ENCODE measurements around the gene BANF2.

The BANF2 gene

DNA sequence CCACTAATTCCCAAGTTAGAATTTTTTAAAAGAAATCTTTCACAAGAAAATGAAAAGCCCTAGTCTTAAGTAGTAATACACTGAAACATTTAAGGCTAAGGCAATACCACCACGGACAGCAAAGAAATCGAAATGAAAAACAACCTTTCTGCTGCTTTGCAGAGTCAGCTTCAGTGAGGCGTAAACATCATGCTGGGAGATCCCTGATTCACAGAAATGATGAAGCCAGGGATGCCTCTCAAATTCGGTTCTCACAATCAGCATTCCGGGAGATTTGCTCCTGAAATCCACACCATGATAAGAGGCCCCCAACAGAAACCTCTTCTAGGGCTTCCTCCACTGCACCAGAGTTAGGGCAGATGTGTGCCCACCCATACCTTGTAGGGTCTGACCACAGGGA lies 36.3 kb upstream of the BANF2 start:
- DNase-seq (ENCODE audit: low read depth, low spot score), result peak; percentile 51

DNA sequence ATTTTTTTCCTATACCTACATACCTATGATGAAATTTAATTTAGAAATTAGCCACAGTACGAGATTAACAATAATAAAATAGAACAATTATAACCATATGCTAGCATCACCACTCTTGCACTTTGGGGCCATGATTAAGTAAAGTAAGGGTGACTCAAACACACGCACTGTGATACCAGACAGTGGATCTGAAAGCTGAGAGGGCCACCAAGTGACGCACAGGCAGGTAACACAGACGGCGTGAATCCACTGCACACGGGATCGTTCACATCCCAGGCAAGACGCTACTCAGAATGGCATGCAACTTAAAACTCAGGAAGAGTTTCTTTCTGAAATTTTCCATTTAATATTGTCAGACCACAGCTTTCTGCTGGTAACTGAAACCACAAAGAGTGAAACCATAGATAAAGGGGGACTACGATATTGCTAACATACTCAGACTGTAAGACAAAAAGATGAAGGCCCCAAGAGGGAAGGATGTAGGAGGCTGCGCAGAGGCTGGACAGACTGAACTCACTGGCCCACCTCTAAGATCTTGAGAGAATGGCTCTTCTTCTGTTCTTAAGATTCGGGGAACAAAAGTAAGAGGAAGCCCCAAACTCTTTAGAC lies 35.6 kb upstream of the BANF2 start:
- no peak for DNase-seq (ENCODE audit: low read depth, low spot score)

DNA sequence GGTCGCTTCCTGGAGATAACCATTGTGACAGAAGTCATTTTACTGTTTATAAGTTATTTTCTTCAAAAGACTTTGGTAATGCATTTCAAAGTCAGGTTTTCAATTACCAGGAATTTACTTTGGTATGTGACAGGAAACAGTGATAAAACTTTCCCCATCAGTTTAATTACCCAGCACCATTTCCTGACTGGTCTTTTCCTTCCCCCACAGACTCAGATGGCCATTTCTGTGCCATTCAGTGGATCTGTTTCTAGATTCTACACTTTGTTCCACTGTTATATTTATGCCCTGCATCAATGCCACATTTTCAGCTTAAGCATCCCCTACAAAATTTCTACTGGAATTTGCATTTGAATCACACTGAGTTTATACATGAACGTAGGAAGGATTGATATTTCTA lies 34.0 kb upstream of the BANF2 start:
- DNase-seq (ENCODE audit: low read depth, low spot score), result no peak

DNA sequence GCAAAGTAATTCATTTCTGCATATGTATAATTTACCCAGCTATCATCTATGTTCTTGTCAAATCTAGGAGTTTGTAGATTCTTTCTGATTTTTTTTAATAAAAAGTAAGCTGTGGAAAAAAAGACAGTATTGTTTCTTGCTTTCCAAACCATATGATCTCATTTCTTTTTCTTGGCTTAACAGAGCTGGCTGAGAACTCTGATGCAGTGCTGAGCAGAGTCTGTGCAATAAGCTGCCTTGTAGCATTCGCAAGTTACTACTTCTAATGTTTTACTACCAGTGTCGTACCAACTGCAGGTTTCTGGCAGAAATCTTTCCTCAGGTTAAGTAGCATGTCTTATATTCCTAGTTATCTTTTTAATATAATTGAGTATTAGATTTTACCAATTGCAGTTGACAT lies 33.3 kb upstream of the BANF2 start:
- peak; percentile 63 for DNase-seq (ENCODE audit: low read depth, low spot score)

DNA sequence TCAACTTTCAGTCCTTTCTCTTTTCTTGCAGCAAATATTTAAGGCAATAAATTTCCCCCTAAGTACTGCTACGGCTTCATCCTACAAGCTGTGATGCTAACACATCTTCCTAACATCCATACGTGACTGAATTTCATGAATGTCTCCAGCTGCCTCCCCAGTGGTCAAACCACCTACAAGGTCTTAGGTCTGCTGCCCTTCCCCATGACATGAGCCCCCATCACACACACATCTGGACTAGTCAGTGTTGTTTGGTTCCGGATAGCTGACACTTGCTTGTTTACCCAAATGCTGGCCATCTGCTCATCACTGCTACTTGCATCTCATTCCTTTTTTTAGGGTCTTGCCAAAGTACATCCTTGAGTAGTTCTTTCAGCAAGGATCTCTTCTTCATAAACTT lies 32.3 kb upstream of the BANF2 start:
- no peak for DNase-seq (ENCODE audit: low read depth, low spot score)

DNA sequence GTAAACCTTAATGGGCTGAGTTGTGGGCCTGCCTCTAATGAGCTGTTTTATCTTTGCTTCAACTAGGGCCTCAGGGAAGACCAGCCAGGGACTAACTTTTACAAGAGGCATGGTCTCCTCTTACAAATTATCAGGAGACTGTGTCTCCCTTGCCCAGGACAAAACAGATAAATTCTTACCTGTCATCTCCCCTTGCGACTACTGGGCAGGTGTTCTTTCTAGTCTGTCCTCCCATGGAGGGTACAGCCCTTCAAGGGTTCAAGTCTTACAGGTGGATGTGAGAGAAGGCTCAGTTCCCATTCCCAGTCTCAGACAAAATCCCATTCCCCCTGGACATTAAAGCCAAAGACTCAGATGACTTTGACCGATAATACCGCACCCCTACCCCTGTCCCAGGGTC lies 31.3 kb upstream of the BANF2 start:
- DNase-seq (ENCODE audit: low read depth, low spot score), result no peak

DNA sequence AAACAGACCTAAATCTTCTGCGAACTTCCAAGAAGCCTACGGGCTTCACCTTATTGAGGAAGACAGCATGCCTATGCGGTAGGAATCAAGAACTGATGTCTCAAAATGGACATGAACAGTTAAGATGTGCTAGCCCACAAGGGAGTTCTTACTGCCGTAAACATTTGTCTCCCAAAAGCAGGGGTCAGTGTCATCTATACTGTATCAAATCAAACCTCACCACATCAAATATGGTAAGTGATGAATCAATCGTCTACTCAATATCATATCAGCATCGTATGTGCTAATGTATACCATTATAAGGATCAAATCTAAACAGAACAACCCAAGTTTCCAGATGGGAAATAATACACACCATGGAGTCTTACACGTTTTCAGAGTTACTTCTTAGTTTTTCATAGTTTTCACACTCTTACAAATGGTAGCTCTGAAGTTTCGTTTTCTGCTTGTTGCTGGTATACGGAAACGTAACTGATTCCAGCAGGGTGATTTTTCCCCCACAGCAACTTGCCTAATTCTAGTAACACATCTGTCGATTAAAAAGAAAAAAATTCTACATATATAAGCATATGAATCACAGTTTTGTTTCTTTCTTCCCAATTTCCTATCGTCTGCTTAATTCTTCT lies 30.3 kb upstream of the BANF2 start:
- no peak for DNase-seq (ENCODE audit: low read depth, low spot score)

DNA sequence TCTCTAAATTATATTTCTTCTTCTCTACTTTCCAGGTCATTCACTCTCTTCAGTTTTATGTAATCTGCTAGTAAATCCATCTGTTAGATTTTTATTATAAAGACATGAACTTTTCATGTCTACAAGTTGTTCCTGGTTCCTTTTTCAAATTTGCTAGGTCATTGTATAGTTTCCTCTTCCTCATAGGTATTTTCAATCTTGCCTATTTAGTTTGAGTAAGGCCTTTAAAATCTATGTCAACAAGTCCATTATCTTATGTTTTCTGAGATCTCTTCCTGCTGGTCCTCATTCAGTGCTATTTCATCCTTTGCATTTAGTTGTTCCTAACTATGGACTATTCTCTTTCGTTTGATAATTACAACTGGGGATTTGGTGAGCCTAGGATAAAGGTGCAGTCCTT lies 28.8 kb upstream of the BANF2 start:
- no peak for DNase-seq (ENCODE audit: low read depth, low spot score)

DNA sequence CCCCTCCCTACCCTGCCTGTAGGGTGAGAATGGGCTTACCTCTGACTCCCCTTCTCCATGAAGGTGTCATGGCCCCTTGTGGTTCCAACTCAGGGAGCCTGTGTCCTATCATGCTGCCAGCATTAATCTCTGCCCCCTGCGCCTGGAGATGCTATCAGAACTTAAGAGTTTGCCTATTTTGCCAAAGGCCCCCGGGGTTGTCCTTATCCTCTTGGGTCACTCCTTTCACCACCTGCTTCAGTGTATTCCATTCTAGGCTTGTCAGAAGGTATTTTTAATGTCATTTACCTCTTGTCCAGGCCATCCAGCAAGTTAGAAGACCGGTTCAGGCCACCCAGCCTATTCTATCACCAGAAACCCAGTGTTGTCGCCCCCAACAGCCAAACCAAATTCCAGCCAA lies 28.2 kb upstream of the BANF2 start:
- DNase-seq (ENCODE audit: low read depth, low spot score), result no peak

DNA sequence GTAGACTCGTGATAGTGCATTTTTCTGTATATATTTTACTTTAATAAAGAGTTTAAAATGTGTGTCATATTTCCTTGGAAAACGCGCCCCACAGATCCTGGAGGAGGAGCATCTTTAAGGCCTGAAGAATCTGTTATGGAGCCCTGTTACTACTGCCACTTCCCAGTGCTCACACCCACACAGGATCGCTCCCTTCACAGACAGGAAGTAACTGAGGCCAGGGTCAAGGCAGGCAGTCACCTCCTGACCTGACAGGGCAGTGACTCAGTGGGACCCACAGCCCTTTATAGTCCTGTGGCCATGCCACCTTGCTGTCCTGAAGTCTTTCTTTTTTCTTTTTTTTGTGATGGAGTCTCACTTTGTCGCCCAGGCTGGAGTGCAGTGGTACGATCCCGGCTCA lies 26.7 kb upstream of the BANF2 start:
- no peak for DNase-seq (ENCODE audit: low read depth, low spot score)

DNA sequence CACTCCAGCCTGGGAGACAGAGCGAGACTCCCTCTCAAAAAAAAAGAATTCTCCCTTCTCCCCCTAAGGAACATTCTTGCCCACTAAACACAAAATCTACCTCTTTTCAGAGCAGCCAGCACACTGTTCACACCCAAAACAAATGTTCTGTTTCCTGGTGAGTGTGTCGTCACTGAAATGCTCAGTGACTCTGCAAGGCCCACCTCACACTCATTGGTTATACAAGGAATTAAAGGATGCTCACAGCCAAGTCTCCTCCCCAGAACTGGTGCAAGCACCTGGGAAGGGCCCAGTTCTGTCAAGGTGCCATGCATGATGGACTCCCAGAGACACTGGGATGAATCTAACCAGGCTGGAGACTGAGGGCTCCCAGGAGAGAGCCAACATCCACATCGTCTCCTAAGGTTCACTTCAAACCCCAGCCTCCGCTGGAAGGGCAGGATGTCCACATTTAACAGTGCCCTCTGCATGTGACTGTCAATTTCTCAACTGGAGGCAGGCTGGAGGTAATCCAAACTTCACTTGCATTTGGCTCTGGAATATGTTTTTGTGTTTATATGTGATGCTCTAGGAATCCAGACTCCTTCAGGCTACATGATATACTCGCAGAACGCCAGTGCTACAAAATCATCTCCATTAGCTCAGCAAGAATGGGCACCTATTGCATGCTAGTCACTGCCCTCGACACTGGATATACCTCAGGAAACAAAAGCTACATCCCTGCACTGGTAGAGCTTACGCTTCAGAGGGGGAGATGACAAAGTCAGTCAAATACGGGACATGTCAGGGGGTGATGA lies 24.8 kb upstream of the BANF2 start:
- DNase-seq (ENCODE audit: low read depth, low spot score), result no peak

DNA sequence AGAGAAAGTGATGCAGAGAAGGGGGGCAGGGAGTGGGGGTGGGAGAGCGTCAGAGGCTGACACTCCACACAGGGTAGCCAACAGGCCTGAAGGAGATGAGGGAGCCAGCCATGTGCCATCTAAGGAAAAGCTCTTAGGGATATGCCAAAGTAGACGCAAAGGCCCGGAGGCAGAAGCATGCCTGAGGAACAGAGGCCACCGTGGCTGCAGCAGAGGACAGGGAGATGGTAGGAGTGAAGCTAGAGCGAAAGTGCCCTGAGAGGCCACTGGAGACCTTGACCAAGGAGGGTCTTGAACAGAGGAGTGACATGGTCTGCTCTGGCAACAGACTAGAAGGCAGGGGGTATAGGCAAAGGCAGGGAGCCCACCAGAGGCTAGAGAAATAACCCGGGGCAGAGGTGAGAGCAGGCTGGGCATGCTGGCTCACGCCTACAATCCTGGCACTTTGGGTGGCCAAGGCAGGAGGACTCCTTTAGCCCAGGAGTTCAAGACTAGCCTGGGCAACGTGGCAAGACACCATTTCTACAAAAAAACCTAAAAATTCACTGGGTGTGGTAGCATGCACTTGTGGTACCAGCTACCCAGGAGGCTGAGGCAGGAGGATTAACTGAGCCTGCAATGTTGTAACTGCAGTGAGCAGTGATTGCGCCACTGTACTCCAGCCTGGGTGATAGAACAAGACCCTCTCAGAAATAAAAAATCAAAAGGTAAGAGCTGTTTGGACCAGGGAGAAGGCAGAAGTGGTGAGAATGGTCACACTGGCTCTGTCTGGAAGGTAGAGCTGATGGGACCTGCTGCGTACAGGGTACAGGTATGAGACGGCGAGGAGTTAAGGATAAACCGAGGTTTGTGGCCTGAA lies 24.0 kb upstream of the BANF2 start:
- DNase-seq (ENCODE audit: low read depth, low spot score), result no peak

DNA sequence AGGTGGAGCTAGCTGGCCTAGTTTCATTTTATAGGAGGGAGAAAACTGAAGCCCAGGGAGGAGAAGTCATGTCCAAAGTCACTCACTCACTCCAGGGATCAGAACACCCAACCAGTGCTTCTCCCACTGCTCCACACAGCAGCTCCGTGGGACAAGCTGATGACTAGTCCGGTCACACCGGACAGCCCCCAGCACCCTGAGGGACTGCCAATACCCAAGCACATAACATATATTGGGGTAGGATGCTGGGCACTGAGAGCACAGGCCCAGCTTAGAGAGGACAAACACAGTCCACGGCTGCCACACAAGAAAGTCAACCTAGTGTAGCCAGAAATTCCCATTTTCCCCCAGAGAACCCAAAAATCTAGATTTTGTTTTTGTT lies 23.4 kb upstream of the BANF2 start:
- DNase-seq (ENCODE audit: low read depth, low spot score), result no peak

DNA sequence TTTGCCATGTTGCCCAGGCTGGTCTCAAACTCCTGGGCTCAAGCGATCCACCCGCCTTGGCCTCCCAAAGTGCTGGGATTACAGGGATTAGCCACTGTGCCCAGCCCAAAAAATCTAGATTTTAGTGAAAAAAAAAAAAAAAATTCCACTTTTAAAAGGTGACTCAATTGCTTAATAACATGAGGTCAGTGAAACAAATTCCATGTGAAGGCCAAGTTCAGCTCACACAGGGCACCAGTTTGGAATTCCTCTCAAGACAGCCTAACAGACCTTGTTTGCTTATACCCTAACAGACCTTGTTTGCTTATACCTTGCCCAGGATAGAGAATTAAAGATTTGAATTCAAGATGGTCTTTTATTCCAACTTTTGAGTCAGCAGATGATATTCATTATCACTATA lies 22.8 kb upstream of the BANF2 start:
- no peak for DNase-seq (ENCODE audit: low read depth, low spot score)

DNA sequence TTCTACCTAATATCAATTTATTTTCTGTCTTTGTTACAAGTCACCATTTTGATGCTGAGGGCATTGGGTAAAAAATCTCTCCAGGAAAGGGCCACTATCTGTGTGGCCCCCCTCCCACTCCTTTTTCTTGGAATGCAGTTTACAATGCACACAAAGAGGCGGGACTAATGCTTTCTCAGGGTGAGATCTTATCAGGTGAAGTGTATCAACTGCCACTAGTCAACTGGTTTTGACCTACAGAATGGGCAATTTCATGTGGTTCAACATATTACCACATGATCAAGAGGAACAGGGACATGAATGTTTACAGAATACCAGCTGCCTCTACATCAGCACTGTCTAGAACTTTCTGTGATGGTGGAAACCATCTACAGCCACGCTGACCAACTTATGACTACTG lies 21.5 kb upstream of the BANF2 start:
- DNase-seq (ENCODE audit: low read depth, low spot score), result no peak

DNA sequence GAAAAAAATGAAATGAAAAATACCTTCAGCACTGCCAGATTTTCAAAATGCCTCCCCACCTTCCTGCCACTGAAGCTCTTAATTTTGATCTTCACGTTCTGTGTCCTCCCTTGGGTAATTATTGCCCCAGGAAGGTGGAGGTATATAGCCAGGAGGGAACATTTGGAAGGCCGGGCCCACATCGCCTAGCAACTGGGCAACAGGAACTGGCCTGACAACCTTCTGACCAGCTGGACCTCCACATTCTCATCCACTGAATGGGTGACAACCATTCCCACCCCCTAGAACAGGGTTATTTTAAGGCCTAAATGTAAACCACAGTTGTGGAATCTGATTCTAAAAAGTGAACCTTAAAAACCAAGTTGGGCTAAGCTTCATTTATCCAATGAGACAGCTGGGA lies 20.9 kb upstream of the BANF2 start:
- no peak for DNase-seq (ENCODE audit: low read depth, low spot score)

DNA sequence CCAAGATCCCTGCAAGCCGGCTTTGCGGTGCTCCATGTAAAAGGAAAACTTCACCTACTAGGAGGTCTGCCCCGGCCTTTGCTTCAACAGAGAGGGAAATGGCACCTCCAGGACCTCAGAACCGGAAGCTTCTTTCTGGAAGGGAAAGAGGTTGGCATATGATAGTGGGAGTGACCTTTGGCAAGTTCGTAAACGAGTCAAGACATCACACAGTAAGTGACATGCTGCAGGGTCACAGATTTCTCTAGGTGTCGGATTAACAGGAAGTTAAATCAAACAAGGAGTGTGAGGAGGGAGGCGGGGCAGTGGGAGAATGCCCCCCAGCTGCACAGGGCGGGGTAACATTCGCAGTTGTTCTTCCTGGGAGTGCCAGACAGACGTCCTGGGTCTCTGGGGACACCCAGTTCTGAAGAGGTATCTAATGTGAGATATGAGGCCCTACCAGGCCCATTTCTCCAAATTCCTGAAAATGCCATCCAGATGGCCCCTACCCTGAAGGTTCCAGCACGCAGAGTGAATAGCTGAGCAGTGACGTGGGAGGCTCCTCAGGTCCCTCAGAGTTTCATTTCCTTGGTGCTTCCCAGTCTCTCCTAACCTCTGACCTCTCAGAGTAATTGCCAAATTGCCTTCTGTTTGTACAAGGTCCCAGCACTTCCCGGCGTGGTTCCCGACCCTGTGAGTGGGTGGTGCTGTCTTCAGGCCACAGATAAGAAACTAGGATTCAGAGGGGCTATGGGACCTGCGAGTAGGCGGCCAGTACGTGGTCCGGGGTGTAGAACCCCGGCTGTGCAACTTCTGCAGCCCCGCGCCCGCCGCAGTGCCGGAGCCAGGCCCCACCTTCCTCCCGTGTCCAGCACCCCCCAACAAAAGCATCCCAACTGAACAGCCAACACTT lies 19.6 kb upstream of the BANF2 start:
- peak; percentile 33 for DNase-seq (ENCODE audit: low read depth, low spot score)

DNA sequence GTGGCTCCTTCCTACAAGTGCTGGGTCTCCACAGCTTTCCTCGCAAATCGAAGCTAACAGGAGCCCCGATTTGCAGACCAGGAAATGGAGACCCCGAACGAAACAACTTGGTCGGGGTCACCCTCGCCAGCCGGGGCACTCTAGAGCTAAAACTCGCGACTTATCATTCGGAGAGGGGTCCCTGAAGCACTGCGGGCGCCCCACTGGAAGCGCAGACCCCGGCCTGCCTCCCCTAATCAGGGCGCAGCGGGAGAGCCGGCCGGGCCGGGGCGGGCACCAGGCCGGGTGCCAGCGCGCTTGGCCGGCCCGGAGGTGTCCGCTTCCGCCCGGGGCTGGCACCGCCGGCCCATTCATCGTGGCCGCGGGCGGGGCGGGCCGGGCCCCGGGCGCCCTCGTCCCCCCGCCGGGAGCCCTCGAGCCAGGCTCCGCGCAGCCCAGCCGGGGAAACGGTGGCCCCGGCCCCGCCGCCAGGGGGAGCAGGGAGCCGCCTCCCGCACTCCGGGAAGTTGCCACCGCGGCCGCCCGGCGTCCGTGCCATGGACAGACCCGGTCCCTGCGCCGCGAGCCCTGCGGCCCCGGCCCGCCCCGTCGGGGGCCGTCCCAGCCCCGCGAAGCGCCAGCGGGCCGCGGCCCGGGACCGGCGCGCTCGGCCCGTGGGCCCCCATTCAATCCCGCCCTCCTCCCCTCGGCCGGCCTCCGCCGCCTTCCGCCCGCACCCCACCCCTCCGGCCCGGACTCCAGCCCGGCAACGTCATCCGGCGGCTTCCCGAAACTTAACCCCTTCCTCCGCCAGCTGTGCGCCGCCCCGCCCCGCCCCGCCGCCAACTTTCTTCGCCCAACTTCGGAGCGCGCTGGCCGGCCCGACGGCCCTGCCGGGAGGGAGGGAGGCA lies 18.7 kb upstream of the BANF2 start:
- peak; percentile 92 for DNase-seq (ENCODE audit: low read depth, low spot score)

DNA sequence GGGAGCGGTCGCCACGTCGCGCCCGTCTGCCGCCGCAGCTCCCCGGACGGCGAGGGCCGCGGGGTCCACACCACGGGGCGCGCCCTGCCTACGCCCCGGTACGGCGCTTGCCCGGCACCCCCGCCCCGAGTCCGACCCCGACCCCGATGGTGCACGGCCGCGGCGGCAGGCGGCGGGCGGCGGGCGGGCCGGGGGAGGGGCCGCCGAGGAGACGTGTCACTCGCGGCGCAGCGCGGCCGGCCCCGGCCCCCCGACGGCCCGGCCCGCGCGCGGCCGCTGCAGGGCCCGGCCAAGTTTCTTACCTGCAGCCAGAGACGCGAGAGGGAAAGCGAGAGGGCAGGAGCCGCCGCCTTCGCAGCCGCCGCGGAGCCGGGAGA lies 18.1 kb upstream of the BANF2 start:
- no peak for DNase-seq (ENCODE audit: low read depth, low spot score)

All from astrocyte of the hippocampus (primary cell).